ENCODE data around the gene PRKX. TPM values are rescaled to one million over a fixed set of nuclear protein-coding genes. Genes with fewer than 3 reads are reported as not detected.

Gene PRKX
- total RNA-seq, 1 experiment from 2014 or later, result 35.3 TPM

GRCh38 chrX:3603026-3603661 lies 110.3 kb downstream of the PRKX start:
- no peak for DNase-seq (ENCODE audit: unreplicated experiment)
- Mint-ChIP-seq H3K9me3 (ENCODE audit: unreplicated experiment) (peaks cover 3% of the 10 kb centered on the region), H3K4me1 (ENCODE audit: insufficient read depth, unreplicated experiment) (no peaks in the 10 kb centered on the region), H3K27me3 (ENCODE audit: insufficient read depth, unreplicated experiment) (no peaks in the 10 kb centered on the region), H3K4me3 (ENCODE audit: unreplicated experiment) (no peak overlapping the region), H3K36me3 (ENCODE audit: insufficient read depth, unreplicated experiment) (peaks cover 32% of the 10 kb centered on the region), H3K27ac (ENCODE audit: low read depth, unreplicated experiment) (no peak overlapping the region)
- BruUV-seq (replicated peaks), result no TSS peak
- no peak for TF ChIP-seq CTCF (IDR thresholded peaks at IDR 0.05; ENCODE audit: unreplicated experiment)
- CTCF ChIA-PET, result interaction anchor here (0.6 kb wide), 1 partner anchor 439 kb away, joined by 4 read pairs; no protein-coding TSS in a partner anchor
- POLR2A ChIA-PET, result interaction anchor here (0.6 kb wide), 1 partner anchor 12 kb away, joined by 3 read pairs; no protein-coding TSS in a partner anchor
- intact Hi-C loops (cut with micrococcal nuclease), result no loop called here

- Mint-ChIP-seq H3K27me3 (ENCODE audit: insufficient read depth, unreplicated experiment) (no peaks in the 10 kb centered on the region), H3K4me1 (ENCODE audit: insufficient read depth, unreplicated experiment) (no peaks in the 10 kb centered on the region), H3K27ac (ENCODE audit: low read depth, unreplicated experiment) (no peak overlapping the region), H3K36me3 (ENCODE audit: insufficient read depth, unreplicated experiment) (peaks cover 14% of the 10 kb centered on the region), H3K9me3 (ENCODE audit: unreplicated experiment) (peaks cover 8% of the 10 kb centered on the region), H3K4me3 (ENCODE audit: unreplicated experiment) (no peak overlapping the region)
- CTCF ChIA-PET, result interaction anchor here (0.5 to 0.8 kb wide), 3 partner anchors 10 to 589 kb away, joined by 3 to 5 read pairs (median 3); no protein-coding TSS in a partner anchor
- BruUV-seq (replicated peaks), result no TSS peak
- TF ChIP-seq CTCF (IDR thresholded peaks at IDR 0.05; ENCODE audit: unreplicated experiment), result no peak
- POLR2A ChIA-PET, result no interaction called here
- no peak for DNase-seq (ENCODE audit: unreplicated experiment)
- intact Hi-C loops (cut with micrococcal nuclease), result no loop called here
Observed at GRCh38 chrX:3599802-3600430, 113.5 kb downstream of the PRKX start.

GRCh38 chrX:3598709-3599108 lies 114.7 kb downstream of the PRKX start:
- TF ChIP-seq CTCF (IDR thresholded peaks at IDR 0.05; ENCODE audit: unreplicated experiment), result no peak
- ChIA-PET CTCF (no interaction called here), POLR2A (no interaction called here)
- H3K4me3 Mint-ChIP-seq (ENCODE audit: unreplicated experiment), result no peak overlapping the region
- peaks cover 5% of the 10 kb centered on the region for H3K36me3 Mint-ChIP-seq (ENCODE audit: insufficient read depth, unreplicated experiment)
- BruUV-seq (replicated peaks), result no TSS peak
- intact Hi-C loops (cut with micrococcal nuclease), result no loop called here
- no peak overlapping the region for H3K27ac Mint-ChIP-seq (ENCODE audit: low read depth, unreplicated experiment)
- H3K9me3 Mint-ChIP-seq (ENCODE audit: unreplicated experiment), result peaks cover 8% of the 10 kb centered on the region
- H3K27me3 Mint-ChIP-seq (ENCODE audit: insufficient read depth, unreplicated experiment), result no peaks in the 10 kb centered on the region
- no peaks in the 10 kb centered on the region for H3K4me1 Mint-ChIP-seq (ENCODE audit: insufficient read depth, unreplicated experiment)
- DNase-seq (ENCODE audit: unreplicated experiment), result no peak

GRCh38 chrX:3598046-3598605 lies 115.3 kb downstream of the PRKX start:
- H3K4me1 Mint-ChIP-seq (ENCODE audit: insufficient read depth, unreplicated experiment), result no peaks in the 10 kb centered on the region
- peaks cover 8% of the 10 kb centered on the region for H3K9me3 Mint-ChIP-seq (ENCODE audit: unreplicated experiment)
- CTCF ChIA-PET, result interaction anchor here (0.6 to 1.6 kb wide), 3 partner anchors 12 to 254 kb away, joined by 3 to 6 read pairs (median 4); no protein-coding TSS in a partner anchor
- POLR2A ChIA-PET, result no interaction called here
- no peaks in the 10 kb centered on the region for H3K27me3 Mint-ChIP-seq (ENCODE audit: insufficient read depth, unreplicated experiment)
- H3K27ac Mint-ChIP-seq (ENCODE audit: low read depth, unreplicated experiment), result no peak overlapping the region
- intact Hi-C loops (cut with micrococcal nuclease), result no loop called here
- no peak overlapping the region for H3K4me3 Mint-ChIP-seq (ENCODE audit: unreplicated experiment)
- H3K36me3 Mint-ChIP-seq (ENCODE audit: insufficient read depth, unreplicated experiment), result peaks cover 5% of the 10 kb centered on the region
- DNase-seq (ENCODE audit: unreplicated experiment), result no peak
- no TSS peak for BruUV-seq (replicated peaks)
- TF ChIP-seq CTCF (IDR thresholded peaks at IDR 0.05; ENCODE audit: unreplicated experiment), result no peak

Data from MCF 10A (cell line).